Activated T-helper 1 cell treated with Interleukin-2 at 50 U/mL for 16 hours (primary cell): ENCODE measurements around the gene AKAP3.

ENCODE experiments used
- DNase-seq: peaks from one replicate; pipeline ENCODE4 v3.0.0-alpha.2; 2020; ENCODE audit warnings: low read depth

Gene AKAP3

GRCh38 chr12:4648501-4649357, at the start of gene AKAP3, which contains the start of gene NDUFA9:
AKAP3 (minus strand) TSS chr12:4649051; CDS start chr12:4638196, 10,855 bp downstream.
NDUFA9 (plus strand) TSS chr12:4649114; CDS start chr12:4649127, 13 bp downstream.
- DNase-seq: peak; percentile 64

DNA sequence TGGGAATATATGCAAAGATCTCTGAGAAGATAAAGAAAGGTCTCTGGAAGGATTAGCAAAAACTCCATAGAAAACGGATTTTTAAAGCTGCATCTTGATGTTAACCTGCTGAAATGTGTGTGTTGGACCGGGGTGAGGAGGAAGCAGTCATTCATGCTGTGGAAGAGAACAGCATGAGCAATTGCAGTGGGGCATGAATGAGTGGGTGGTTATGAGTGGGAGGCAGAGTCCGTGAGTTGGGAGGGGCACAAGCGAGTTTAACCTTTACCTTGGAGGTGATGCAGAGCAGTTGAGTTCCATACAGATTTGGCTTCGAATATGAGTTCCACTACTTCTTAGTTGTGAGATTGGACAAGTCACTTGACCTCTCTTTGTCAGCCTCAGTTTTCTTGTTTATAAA, 41.9 kb upstream of the AKAP3 start:
- no peak for DNase-seq

GRCh38 chr12:4685317-4685716, 36.5 kb upstream of the AKAP3 start:
- no peak for DNase-seq

- DNase-seq: no peak
Measured at GRCh38 chr12:4681732-4682131, 32.9 kb upstream of the AKAP3 start.

GRCh38 chr12:4679711-4680110, 30.9 kb upstream of the AKAP3 start:
- DNase-seq: no peak

DNA sequence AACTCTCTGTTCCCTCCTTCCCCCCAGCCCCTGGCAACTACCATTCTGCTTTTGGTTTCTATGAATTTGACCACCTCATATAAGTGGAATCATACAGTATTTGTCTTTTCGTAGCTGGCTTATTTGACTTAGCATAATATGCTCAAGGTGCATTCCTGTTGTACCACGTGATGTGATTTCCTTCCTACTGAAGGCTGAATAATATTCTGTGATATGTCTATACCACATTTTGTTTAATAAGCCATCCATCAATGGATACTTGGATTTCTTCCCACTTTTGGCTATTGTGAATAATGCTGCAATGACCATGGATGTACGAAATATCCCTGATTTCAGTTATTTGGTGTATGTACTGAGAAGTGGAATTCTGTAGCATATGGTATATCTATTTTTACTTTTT, 16.4 kb upstream of the AKAP3 start:
- DNase-seq: no peak

DNA sequence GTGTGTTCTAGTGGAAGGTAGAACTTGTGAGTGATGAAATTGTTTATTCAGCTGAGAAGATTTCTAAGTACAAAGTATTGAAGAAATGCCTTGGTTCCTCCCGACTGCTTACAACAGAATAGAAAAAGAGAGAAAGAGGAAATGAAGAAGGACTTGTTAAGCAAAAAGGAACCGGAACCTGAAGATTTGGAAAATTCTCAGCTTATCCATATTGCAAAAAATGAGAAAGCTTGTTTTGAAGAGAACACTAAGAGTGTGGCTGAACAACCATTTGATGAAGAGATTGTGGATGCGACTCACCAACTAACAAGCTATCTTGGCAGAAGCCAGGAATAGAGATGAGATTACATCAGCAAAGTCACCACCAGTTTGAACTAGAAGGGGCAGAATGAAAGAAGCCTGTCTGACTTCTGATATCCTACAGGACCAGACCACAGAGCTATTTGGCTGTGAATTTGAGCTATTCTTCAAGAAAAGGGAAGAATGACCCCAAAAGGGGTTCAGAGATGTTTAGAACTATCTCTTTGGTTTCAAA, 15.2 kb upstream of the AKAP3 start:
- no peak for DNase-seq

DNA sequence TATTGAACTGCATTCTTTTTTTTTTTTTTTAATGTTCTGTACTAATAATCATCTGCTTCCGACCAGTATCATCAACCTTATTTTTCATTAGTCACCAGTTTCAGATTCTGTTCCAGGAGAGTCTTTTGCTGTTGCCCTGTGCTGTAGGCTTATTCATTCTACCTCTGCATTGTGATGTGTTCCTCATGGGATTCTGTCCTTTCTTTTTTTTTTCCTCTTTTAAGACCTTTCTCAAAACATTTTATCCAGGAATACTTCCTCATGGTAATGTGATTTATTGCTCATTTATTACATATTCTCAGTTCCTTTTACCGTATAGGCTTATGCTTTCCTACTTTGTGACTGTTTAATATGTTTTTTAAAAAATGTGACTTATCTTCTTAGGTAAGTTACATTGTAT, 4.8 kb upstream of the AKAP3 start:
- no peak for DNase-seq

GRCh38 chr12:4653257-4653656, 4.4 kb upstream of the AKAP3 start:
- no peak for DNase-seq

DNA sequence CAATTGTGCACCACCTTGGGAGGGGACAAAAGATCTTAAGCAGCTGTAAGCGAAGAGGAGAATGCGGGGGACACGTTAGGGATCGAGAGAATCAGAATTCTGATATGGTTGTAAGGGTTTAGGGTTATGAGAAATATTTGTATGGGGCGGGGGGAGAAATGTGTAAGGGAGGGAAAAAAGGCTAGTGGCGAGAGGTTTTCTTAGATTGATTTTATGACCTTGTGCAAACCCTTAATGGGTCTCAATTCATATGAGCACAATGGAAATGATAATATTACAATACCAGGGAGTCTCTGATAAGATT, 459 bp upstream of the AKAP3 start:
- DNase-seq: no peak

DNA sequence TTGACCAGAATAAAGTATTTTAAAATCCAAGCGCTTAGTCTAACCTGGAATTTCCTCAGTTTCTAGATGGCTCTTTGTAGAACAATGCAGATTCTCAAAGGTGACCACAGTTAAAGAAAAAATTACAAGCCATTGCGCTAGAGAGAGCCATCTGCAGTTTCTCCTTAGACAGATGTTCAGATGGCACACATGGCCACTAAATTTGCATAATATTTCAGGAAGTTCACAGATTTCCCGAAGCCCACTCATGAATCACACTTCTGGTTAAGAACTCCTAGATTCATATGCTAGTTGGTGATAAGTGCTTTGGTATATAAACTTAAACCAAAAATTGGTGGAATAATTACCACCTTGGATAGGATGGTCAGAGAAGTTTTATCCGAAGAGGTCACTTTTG, 749 bp downstream of the AKAP3 start:
- no peak for DNase-seq

DNA sequence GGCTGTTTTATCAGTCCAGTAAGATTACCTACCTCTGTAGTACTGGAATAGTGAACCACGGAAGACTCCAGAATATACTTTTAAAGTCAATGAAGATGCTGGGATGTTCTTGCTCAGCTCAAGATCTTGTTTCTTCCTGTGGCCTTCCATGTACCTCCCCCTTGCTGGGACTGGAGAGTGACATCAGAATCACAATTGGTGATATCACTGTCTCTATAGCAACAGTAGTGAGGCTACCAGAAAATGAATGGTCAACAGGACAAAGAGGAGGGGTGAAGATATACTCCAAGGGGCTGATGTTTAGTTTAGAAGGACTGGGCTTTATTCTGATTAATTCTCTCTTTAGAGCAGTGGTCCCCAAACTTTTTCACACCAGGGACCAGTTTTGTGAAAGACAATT, 3.8 kb downstream of the AKAP3 start:
- no peak for DNase-seq

DNA sequence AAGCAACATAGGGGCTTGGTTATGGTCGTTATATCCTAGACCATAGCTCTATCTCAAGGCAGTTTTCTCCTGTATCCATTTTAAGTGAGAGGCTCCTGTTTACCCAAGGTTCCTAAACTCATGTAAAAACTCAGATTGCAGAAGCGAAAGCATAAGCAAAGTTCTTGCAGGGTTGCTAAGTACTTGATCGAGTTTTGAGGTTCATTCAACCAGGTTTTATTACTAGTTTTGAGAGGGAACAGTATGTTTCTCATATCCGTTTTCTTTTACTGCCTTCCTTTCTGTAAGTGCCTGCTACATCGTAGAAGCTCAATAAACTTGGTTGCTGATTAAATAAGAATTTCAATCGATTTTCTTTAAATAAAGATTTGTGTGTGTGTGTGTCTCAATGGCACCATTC, 5.1 kb downstream of the AKAP3 start:
- no peak for DNase-seq

- DNase-seq: no peak
Measured at GRCh38 chr12:4630262-4630661, 18.6 kb downstream of the AKAP3 start.

DNA sequence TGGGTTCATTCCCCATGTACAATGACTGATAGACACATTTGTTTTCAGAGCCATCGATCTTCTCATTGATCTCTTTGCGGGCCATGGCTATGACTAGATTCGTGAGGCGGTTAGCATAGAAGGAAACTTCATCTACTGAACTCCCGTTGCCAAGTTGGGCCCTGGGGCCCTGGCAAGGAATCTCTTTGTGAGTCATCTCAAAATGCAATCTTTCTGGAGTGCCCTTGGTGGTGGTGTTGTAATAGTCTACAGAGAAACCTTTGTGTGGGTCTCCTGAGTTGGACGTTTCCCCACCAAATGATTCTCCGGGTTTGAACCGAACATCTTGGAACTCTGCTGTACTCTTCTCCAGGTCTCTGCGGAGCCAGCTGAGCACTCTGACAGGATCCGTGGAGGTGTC, 20.4 kb downstream of the AKAP3 start:
- DNase-seq: no peak

- no peak for DNase-seq
Measured at GRCh38 chr12:4626543-4626942, 22.3 kb downstream of the AKAP3 start.

DNA sequence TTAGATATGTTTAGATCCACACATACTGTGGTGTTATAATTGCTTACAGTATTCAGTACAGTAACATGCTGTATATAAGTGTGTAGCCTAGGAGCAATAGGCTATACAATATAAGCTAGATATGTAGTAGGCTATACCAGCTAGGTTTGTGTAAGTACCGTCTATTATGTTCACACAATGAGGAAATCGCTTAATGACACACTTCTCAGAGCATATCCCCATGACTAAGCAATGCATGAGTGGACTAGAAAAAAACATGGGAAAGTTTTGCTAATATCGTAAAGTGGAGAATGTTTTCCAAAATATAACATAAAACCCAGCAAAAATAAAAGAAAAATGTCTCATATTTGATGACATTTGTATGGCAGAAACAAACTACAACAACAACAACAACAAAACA, 27.3 kb downstream of the AKAP3 start:
- no peak for DNase-seq

DNA sequence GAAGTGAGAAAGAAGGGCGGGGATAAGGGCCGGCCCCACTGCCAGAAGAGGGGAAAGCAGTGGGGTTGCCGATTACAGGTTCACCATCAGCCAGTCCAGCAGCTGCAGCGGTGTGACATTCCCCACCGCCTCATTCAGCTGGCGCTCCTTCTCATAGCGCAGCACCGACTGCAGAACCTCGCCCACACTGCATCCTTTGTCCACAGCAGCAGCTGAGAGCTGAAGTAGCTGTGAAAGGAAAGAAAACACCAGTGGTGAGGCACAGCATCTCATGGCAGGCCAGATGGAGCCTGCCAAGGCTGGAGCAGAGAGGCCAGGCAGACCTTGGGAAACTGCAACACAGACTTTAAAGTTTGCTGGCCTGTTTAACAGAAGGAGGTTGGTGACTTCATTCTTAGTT, 33.2 kb downstream of the AKAP3 start:
- no peak for DNase-seq

GRCh38 chr12:4610481-4610880, 38.4 kb downstream of the AKAP3 start:
- no peak for DNase-seq

DNA sequence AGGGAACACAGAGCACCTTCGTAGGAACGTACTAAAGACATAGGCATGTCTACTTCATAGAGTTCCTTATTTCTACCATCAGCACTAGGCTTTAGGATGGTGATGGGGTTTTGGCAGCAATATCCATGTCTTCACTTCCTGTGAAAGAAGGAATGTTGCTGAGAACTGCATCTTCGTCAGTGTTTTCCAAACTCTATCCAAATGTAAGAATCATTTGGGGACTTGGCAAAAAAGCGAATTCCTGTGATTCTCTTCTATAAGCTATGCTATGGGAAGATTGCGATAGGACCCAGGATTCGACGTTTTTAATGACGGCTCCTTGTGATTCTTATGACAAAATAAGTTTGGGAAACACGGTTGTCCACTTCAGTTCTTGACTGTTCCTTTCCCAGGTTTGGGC, 39.8 kb downstream of the AKAP3 start:
- DNase-seq: no peak

DNA sequence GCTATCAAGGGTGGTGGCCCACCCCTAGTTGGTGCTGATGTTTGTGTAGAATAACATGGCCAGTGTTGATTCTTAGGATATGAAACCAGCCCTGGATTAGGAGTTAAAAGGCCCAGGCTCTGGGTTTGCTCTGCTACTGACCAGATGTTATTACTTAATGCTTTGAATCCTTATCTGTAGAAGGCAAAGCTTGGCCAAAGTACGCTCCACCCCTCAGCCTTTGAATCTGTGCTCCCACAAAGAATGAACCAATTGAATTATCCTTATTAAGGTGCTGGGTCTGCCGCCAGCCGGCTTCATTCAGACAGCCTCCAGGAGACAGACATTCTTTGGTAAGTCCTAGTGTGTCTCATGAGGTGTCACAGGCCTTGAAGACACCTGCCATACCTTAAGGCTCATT, 41.8 kb downstream of the AKAP3 start:
- DNase-seq: no peak

DNA sequence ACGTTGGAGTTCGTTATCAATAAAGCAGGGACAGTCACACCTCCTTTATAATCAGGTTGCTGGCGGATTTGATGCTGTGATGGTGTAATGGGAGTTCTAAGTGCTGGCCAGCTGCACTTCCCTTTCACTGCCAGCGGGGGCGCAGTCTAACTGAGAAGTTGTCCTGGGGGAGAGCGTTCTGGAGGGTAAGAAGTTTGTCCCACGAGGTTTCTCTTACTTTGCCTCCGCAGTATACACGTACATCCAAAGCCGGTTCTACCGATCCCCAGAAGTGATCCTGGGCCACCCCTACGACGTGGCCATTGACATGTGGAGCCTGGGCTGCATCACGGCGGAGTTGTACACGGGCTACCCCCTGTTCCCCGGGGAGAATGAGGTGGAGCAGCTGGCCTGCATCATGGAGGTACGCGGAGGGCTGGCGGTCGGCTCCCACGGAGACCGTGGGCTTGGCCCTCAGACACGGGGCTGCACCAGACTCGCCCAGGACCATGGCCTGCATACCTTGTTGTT, 44.1 kb downstream of the AKAP3 start:
- DNase-seq: peak; percentile 64

DNA sequence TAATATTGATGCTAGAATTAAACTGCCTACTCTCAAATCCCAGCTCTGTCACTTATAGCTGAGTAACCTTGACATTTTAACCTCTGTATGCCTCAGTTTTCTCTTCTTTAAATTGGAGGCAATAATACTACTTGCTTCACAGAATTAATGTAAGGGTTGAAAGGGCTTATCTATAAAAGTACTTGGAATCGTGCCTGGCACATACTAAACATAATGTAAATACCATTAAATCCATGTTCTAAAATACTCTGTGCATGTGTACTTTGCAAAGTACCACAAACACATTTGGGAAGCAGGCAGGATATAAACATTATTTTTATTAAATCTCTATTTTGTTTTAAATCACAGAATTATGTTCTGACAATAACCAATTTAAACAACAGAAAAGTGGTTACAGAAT, 44.9 kb downstream of the AKAP3 start:
- no peak for DNase-seq

GRCh38 chr12:4603421-4603820, 45.4 kb downstream of the AKAP3 start:
- DNase-seq: no peak
